Measurements from ENCODE around the gene HBD. TPM values are rescaled to one million over a fixed set of nuclear protein-coding genes. Genes with fewer than 3 reads are reported as not detected.
"Not testable (repeated sequence)": the region's sequence is repeated elsewhere in the genome, so short reads cannot be mapped to it uniquely, and the experiment has no call there.

The HBD gene
- total RNA-seq, 2 donors from 2014 or later = 1.4 to 4.8 TPM

GRCh38 chr11:5257296-5257695 lies 23.0 kb upstream of the HBD start:
- DNase-seq (ENCODE audit: low spot score) = no peak
- intact Hi-C loops (cut with DNase I) = no loop called here

- DNase-seq (ENCODE audit: low spot score); intact Hi-C loops (cut with DNase I): not testable (repeated sequence)
These were observed 20.5 kb upstream of the HBD start, which contains the start of gene HBG2 for GRCh38 chr11:5254646-5255413. TSS of gene HBG2 (minus strand) at chr11:5254781. CDS start at chr11:5254728, 53 bp downstream.

GRCh38 chr11:5254023-5254422 lies 19.7 kb upstream of the HBD start:
- intact Hi-C loops (cut with DNase I); DNase-seq (ENCODE audit: low spot score): not testable (repeated sequence)

- DNase-seq (ENCODE audit: low spot score); intact Hi-C loops (cut with DNase I): not testable (repeated sequence)
These were observed 19.2 kb upstream of the HBD start for GRCh38 chr11:5253440-5253839.

GRCh38 chr11:5252919-5253265 lies 18.6 kb upstream of the HBD start:
- DNase-seq (ENCODE audit: low spot score) = no peak
- intact Hi-C loops (cut with DNase I) = no loop called here

- DNase-seq (ENCODE audit: low spot score) = no peak
- intact Hi-C loops (cut with DNase I) = no loop called here
These were observed 18.1 kb upstream of the HBD start for GRCh38 chr11:5252192-5252918.

GRCh38 chr11:5251746-5252145 lies 17.5 kb upstream of the HBD start:
- intact Hi-C loops (cut with DNase I) = no loop called here
- no peak for DNase-seq (ENCODE audit: low spot score)

- intact Hi-C loops (cut with DNase I) = no loop called here
- DNase-seq (ENCODE audit: low spot score) = no peak
These were observed 16.4 kb upstream of the HBD start for GRCh38 chr11:5250543-5251204.

- DNase-seq (ENCODE audit: low spot score); intact Hi-C loops (cut with DNase I): not testable (repeated sequence)
These were observed 15.6 kb upstream of the HBD start, which contains the start of gene HBG1 for GRCh38 chr11:5249807-5250396. TSS of gene HBG1 (minus strand) at chr11:5249857. CDS start at chr11:5249804, 53 bp downstream.

GRCh38 chr11:5248498-5248897 lies 14.2 kb upstream of the HBD start:
- DNase-seq (ENCODE audit: low spot score); intact Hi-C loops (cut with DNase I): not testable (repeated sequence)

- no peak for DNase-seq (ENCODE audit: low spot score)
- intact Hi-C loops (cut with DNase I) = no loop called here
These were observed 13.3 kb upstream of the HBD start for GRCh38 chr11:5247472-5248192.

- DNase-seq (ENCODE audit: low spot score) = no peak
- intact Hi-C loops (cut with DNase I) = no loop called here
These were observed 12.6 kb upstream of the HBD start for GRCh38 chr11:5246772-5247471.

- intact Hi-C loops (cut with DNase I) = no loop called here
- DNase-seq (ENCODE audit: low spot score) = no peak
These were observed 10.9 kb upstream of the HBD start for GRCh38 chr11:5245155-5245554.

GRCh38 chr11:5243816-5244180 lies 9.5 kb upstream of the HBD start:
- intact Hi-C loops (cut with DNase I) = no loop called here
- DNase-seq (ENCODE audit: low spot score) = no peak

- intact Hi-C loops (cut with DNase I) = no loop called here
- no peak for DNase-seq (ENCODE audit: low spot score)
These were observed 8.9 kb upstream of the HBD start for GRCh38 chr11:5242933-5243815.

- intact Hi-C loops (cut with DNase I) = no loop called here
- DNase-seq (ENCODE audit: low spot score) = no peak
These were observed 7.9 kb upstream of the HBD start for GRCh38 chr11:5242208-5242607.

GRCh38 chr11:5241458-5241857 lies 7.2 kb upstream of the HBD start:
- no peak for DNase-seq (ENCODE audit: low spot score)
- intact Hi-C loops (cut with DNase I) = no loop called here

GRCh38 chr11:5240458-5240857 lies 6.2 kb upstream of the HBD start:
- DNase-seq (ENCODE audit: low spot score) = no peak
- intact Hi-C loops (cut with DNase I) = no loop called here

All from posterior vena cava (tissue), 2 donors.